ACC112 (cell line): ENCODE data around the gene DZIP3.

Experiments
- H2AFZ ChIP-seq: fragments of 200-600 bp; sonication (generic); one replicate; pipeline ENCODE4 v1.6.0; 2017; ENCODE audit warnings: antibody characterized with exemption, low read length; ENCODE audit not compliant: unreplicated experiment
- H3K27ac ChIP-seq: fragments of 200-600 bp; sonication (generic); 2 replicates; pipeline ENCODE4 v1.5.1; 2014; ENCODE audit warnings: low read depth, mild to moderate bottlenecking, antibody characterized with exemption, low read length, moderate library complexity
- H3K27me3 ChIP-seq: fragments of 200-600 bp; sonication (generic); 2 replicates; pipeline ENCODE4 v1.6.1; 2014; ENCODE audit warnings: mild to moderate bottlenecking, antibody characterized with exemption, low read length, moderate library complexity, mixed read lengths; ENCODE audit not compliant: insufficient read depth
- H3K36me3 ChIP-seq: fragments of 200-600 bp; sonication (generic); 2 replicates; pipeline ENCODE4 v1.6.1; 2016; ENCODE audit warnings: mild to moderate bottlenecking, antibody characterized with exemption, low read length, moderate library complexity, mixed read lengths; ENCODE audit not compliant: insufficient read depth
- H3K4me1 ChIP-seq: fragments of 200-600 bp; sonication (generic); one replicate; pipeline ENCODE4 v1.6.1; 2016; ENCODE audit warnings: low read length, mixed read lengths; ENCODE audit not compliant: insufficient read depth, unreplicated experiment, control insufficient read depth
- H3K4me3 ChIP-seq: fragments of 200-600 bp; sonication (generic); 2 replicates; pipeline ENCODE4 v1.5.1; 2014; ENCODE audit warnings: mild to moderate bottlenecking, low read depth, low read length
- H3K79me2 ChIP-seq: fragments of 200-600 bp; sonication (generic); one replicate; pipeline ENCODE4 v1.6.0; 2016; ENCODE audit warnings: low read length; ENCODE audit not compliant: control insufficient read depth, unreplicated experiment, insufficient read depth

DZIP3 gene

DNA sequence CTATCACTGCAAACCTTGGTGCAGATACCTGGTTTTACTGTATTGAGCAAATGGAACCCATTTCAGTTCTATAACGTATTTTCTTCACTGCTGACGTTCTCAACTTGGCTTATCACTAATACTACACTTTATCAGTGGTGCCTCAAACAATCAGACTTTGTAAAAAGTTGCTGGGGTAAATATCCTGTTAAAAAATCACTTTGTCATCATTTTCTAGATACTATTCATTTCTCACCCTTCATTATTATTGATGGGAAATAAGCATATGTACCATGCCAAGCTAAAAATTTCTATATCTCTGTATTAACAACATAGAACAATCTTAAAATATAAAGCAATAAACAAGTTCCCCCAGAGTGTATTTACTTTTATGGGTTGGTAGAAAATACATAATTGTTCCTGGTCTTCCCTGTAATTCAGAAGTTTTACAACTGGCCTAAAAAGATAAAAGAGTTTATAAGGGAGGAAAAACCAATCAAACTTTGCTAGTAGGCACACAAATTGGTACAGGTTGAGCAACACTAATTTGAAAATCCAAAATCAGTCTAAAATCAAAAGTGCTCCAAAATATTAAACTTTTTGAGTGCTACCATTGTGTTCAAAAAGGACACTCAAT lies 33.4 kb upstream of the DZIP3 start:
- Histone ChIP-seq H3K4me1 (peaks cover 15% of the 10 kb centered on the region), H3K79me2 (no peaks in the 10 kb centered on the region), H2AFZ (no peak overlapping the region), H3K27ac (no peak overlapping the region), H3K36me3 (peaks cover 7% of the 10 kb centered on the region; the same call in 1 of the 2 replicates), H3K4me3 (no peak overlapping the region), H3K27me3 (no peaks in the 10 kb centered on the region)

GRCh38 chr3:108562565-108562964 lies 27.0 kb upstream of the DZIP3 start:
- Histone ChIP-seq H3K4me3 (no peak overlapping the region), H3K79me2 (no peaks in the 10 kb centered on the region), H3K36me3 (peaks cover 15% of the 10 kb centered on the region; the same call in 1 of the 2 replicates), H3K27me3 (no peaks in the 10 kb centered on the region), H3K4me1 (peaks cover 16% of the 10 kb centered on the region), H3K27ac (no peak overlapping the region), H2AFZ (no peak overlapping the region)

- no peaks in the 10 kb centered on the region for H3K79me2 ChIP-seq
- peaks cover 16% of the 10 kb centered on the region for H3K4me1 ChIP-seq
- no peak overlapping the region for H2AFZ ChIP-seq
- no peaks in the 10 kb centered on the region for H3K27me3 ChIP-seq
- no peak overlapping the region for H3K4me3 ChIP-seq
- H3K36me3 ChIP-seq, result peaks cover 18% of the 10 kb centered on the region
- H3K27ac ChIP-seq, result no peak overlapping the region
Measured at GRCh38 chr3:108564564-108564963, 25.0 kb upstream of the DZIP3 start.

GRCh38 chr3:108565506-108565905 lies 24.0 kb upstream of the DZIP3 start:
- no peaks in the 10 kb centered on the region for H3K79me2 ChIP-seq
- H3K36me3 ChIP-seq, result peaks cover 21% of the 10 kb centered on the region
- peaks cover 16% of the 10 kb centered on the region for H3K4me1 ChIP-seq
- no peak overlapping the region for H3K4me3 ChIP-seq
- H2AFZ ChIP-seq, result no peak overlapping the region
- H3K27me3 ChIP-seq, result no peaks in the 10 kb centered on the region
- H3K27ac ChIP-seq, result no peak overlapping the region

DNA sequence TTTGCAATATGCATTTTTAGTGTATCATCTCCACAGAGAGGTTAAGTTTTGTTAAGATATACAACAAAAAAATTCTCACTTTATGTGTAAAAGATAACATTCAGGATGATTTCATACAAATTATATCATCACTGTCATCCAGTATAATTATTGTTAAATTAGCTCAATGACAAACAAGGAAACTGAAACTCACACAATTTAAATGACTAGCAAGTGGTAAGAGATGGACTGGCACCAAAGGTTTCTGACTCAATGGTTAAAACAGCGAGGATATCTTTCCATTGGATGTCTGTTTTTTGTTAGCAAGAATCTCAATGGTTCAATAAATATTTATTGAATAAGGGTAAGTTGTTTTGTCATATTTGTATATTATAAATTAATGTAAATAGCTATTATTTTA lies 22.9 kb upstream of the DZIP3 start:
- Histone ChIP-seq H3K36me3 (peaks cover 11% of the 10 kb centered on the region), H3K27me3 (no peaks in the 10 kb centered on the region), H2AFZ (no peak overlapping the region), H3K4me1 (peaks cover 16% of the 10 kb centered on the region), H3K27ac (no peak overlapping the region), H3K79me2 (no peaks in the 10 kb centered on the region), H3K4me3 (no peak overlapping the region)

GRCh38 chr3:108569336-108569735 lies 20.2 kb upstream of the DZIP3 start:
- Histone ChIP-seq H3K36me3 (peaks cover 24% of the 10 kb centered on the region), H3K79me2 (no peaks in the 10 kb centered on the region), H2AFZ (no peak overlapping the region), H3K27ac (no peak overlapping the region), H3K4me3 (no peak overlapping the region), H3K4me1 (peaks cover 12% of the 10 kb centered on the region), H3K27me3 (no peaks in the 10 kb centered on the region)

DNA sequence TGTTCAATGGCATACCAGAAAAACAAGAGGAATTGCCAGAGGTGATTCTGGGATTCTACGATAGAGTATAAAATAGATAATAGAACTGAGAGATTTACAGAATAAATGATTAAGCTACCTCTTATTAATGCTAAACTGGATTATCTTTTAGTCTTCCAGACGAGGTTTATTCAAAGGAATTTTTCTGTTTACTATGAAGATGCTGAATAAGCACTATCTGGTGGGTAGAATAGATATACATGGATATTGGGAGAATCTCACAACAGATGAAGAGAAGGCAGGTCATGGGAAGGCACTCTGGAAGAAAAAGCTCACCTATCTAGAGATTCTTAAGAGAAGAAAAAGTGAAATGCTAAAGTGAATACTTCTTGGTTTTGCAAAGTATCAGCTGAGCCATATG lies 11.5 kb upstream of the DZIP3 start:
- no peak overlapping the region for H2AFZ ChIP-seq
- no peak overlapping the region for H3K4me3 ChIP-seq
- H3K79me2 ChIP-seq, result no peaks in the 10 kb centered on the region
- H3K4me1 ChIP-seq, result no peaks in the 10 kb centered on the region
- peaks cover 37% of the 10 kb centered on the region for H3K36me3 ChIP-seq
- H3K27me3 ChIP-seq, result no peaks in the 10 kb centered on the region
- no peak overlapping the region for H3K27ac ChIP-seq

- Histone ChIP-seq H3K27me3 (no peaks in the 10 kb centered on the region), H3K4me3 (peak overlapping the region; percentile 82), H2AFZ (peak overlapping the region; percentile 62), H3K27ac (peak overlapping the region; percentile 87), H3K36me3 (peaks cover 8% of the 10 kb centered on the region), H3K4me1 (peaks cover 29% of the 10 kb centered on the region), H3K79me2 (peaks cover 80% of the 10 kb centered on the region)
Measured at GRCh38 chr3:108588601-108589000, 921 bp upstream of the DZIP3 start.

GRCh38 chr3:108589998-108590323 lies 439 bp downstream of the DZIP3 start:
- H3K79me2 ChIP-seq, result peaks cover 72% of the 10 kb centered on the region
- peaks cover 29% of the 10 kb centered on the region for H3K4me1 ChIP-seq
- H3K27me3 ChIP-seq, result no peaks in the 10 kb centered on the region
- H3K27ac ChIP-seq, result peak overlapping the region; percentile 87
- peak overlapping the region; percentile 82 for H3K4me3 ChIP-seq
- H2AFZ ChIP-seq, result peak overlapping the region; percentile 62
- H3K36me3 ChIP-seq, result 0 out of 2 replicates have a peak, but pooled peaks cover 5% of the 10 kb centered on the region

DNA sequence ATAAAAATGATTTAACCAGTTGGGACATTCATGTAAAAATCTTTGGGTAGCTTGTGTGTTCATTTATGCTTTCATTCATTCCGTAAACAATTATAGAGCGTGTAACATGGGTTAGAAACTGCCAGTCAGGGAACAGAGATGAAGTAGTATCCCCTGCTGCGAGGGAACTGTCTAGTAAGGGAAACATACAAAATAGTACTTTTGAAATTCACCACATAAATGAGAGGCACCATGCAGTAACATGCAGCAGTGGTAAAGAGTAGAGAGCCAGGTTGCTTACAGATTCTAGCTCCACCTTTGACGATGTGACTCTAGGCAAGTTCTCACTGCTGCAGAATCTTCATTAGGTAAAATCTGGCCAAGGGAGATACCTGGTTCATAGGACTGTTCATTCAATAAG lies 938 bp downstream of the DZIP3 start:
- H3K4me3 ChIP-seq, result peak overlapping the region; percentile 82
- H3K79me2 ChIP-seq, result peaks cover 68% of the 10 kb centered on the region
- H3K27me3 ChIP-seq, result no peaks in the 10 kb centered on the region
- H3K27ac ChIP-seq, result peak overlapping the region; percentile 87
- 0 out of 2 replicates have a peak, but pooled peaks cover 5% of the 10 kb centered on the region for H3K36me3 ChIP-seq
- no peak overlapping the region for H2AFZ ChIP-seq
- peaks cover 24% of the 10 kb centered on the region for H3K4me1 ChIP-seq

DNA sequence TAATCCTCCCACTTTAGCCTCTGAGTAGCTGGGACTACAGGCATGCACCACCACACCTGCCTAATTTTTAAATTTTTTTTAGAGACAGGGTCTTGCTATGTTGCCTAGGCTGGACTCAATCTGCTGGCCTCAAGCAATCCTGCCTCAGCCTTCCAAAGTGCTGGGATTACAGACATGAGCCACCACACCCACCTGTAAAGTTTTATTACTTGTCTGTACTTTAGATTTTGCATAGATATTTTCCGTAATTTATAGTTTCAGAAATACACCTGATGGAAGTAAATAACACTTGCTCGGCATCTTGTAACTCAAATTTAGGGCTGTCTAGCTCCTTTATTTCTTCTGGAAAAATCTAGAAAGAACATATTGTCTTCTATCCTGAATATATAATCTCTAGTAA lies 5.8 kb downstream of the DZIP3 start:
- H3K36me3 ChIP-seq, result no peaks in the 10 kb centered on the region
- H3K4me1 ChIP-seq, result peaks cover 9% of the 10 kb centered on the region
- H3K27ac ChIP-seq, result no peak overlapping the region
- no peak overlapping the region for H2AFZ ChIP-seq
- no peaks in the 10 kb centered on the region for H3K27me3 ChIP-seq
- peaks cover 28% of the 10 kb centered on the region for H3K79me2 ChIP-seq
- H3K4me3 ChIP-seq, result no peak overlapping the region
